Activated CD8-positive, alpha-beta memory T cell treated with anti-CD3 and anti-CD28 coated beads for 4 hours (primary cell): ENCODE measurements around the gene GPRIN1.

Experiments
- DNase-seq, 2 donors: peaks; one replicate each; pipeline ENCODE4 v3.0.0-alpha.2; 2020; ENCODE audit warnings: low read depth in 2 of 2

GPRIN1 gene

DNA sequence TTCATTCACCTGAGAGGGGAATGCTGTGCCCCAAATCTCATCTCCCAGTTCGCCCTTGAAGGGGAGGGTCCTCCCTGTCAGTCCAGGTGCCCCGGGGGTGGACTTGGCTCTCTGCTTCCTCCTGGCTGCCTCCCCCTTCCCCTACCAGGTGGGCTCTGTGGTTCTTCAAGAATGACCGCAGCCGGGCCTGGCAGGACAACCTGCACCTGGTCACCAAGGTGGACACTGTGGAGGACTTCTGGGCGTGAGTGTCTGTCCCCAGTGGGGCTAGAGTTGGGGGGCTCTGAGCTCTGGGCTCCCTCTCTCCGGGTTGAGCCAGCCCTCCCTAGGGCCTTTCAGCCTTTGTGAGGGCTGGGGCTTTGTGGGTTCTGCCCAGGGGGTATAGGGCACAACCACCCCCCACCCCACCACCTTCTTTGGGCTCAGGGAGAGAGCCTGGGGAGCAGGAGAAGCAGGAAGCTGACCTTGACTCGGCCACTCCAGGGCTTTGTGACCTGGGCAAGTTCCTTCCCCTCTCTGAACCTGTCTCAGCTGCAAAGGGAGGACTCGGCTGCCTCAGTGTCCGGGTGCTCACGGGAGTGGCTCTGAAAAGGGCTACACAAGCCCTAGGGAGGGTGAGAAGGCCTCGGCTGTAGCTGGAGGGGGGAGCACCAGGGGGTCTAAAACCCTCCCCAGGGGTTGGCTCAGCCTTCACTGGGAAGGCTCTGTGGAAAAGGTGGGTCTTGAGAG is 33.7 kb upstream of the GPRIN1 start:
- DNase-seq, result no peak

DNA sequence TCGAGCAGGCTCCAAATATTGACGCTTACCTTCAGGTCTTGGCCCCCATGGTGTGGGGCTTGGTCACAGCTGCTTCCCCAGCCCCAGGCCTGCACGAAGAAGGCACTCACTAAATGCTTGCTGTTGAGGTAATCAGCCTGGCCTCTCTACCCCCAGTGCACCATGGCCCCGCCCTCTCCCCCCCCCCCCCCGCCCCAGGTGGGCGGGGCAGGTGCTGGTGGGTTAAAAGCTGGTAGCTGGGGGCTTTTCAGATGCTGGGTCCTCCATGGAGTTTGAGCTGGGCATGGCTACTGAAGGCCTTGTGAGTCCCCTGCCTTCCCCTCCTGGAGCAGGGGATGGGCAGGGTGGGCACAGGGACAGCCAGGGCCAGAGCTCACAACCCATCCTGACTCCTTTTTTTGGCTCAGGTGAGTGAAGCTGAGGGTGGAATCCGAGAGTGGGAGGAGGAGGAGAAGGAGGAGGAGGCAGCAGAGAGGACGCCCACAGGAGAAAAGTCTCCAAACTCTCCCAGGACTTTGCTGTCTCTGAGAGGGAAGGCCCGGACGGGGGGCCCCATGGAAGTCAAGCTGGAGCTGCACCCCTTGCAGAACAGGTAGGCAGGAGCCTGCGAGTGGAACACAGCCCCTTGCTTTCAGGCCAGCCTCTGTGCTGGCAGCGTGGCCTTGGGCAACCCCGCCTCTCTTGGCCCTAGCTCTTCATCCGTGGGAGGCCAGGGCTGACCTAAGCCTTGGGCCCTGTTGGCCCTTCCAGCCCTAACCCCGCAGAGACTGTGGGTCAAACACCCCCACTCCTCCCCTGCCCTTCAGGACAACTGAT is 32.9 kb upstream of the GPRIN1 start:
- no peak for DNase-seq

DNA sequence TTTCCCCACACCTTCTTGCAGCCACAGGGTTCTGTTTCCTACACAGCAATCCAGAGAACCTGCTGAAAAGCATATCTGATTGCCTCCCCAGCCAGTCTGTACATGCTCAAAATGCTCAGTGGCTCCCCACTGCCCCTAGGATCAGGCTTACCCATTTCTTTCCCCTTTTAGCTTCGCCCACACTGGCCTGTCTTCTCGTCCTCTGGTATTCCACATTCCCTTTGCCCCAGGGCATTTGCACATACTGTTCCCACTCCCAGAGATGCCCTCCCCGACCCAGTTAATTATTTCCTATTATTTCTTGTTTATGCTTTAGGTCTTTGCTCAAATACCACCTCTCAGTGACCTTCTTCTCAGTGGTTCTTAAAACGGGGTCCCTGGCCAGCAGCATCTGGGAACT is 30.7 kb upstream of the GPRIN1 start:
- DNase-seq, result no peak

DNA sequence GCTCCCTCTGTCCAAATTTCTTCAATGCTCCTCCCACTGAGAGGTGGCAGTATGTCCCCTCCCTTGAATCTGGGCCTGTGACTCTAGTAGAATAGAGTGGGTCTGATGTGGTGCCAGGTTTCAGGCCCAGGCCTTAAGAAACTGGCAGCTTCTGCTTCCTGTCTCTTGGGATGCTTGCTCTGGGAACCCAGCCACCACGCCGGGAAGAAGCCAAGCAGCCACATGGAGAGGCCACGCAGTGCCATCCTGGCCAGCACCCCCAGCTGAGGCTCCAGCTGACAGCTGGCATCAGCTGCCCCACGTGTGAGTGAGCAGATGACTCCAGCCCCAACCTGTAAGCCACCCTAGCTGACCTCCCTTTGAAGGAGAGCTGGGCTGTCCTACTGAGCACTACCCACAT is 30.0 kb upstream of the GPRIN1 start:
- no peak for DNase-seq

DNA sequence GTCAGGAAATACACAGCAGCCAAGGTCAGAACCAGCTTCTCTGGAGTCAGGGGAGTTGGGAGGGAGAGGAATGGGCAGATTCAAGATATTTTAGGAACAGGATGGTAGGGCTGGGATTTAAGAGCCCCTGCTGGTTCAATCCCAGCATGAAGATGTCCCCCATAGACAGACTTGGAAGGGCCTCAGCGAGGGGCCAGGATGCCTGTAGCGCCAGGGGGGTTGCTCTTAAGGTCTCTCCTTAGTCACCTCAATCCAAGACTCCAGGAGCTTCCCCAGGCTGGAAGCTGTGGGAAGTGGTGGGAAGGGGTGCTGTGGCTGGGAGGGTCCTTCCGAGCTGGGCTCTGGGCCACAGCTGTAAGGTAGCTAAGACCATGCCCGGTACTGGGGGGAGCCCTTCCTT is 29.3 kb upstream of the GPRIN1 start:
- DNase-seq, result no peak

DNA sequence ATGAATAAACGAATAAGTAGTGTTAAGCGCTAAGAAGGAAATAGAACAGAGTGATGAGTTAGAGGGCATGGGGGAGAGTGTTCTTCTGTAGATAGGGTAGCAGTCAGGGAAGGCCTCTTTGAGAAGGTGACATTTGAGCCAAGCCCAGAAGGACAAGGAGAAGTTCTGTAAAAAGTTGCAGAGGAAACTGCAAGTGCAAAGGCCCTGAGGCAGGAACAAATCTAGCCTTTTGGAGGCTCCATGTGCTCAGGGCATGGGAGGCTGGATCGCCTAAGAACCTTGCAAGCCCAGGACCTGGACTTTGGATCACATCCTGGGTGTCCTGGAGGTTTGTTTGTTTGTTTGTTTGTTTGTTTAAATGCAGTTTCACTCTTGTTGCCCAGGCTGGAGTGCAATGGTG is 28.5 kb upstream of the GPRIN1 start:
- no peak for DNase-seq

DNA sequence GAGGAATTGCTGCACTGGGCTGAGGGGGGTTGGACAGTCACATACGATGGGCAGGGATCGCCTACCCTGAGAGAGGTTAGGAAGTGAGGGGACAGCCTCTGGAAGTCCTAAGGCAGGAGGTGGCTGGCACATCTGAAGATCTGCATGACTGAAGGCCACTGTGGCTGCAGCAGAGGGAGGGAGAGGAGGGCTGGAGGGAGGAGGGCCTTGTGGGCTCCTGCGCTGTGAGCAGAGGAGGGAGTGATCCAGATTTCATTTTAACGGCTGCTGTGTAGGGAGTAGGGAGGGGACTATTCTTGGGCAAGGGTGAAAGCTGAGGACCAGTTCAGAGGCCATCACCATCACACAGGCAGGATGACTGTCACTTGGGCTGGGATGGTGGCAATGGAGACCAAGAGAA is 27.6 kb upstream of the GPRIN1 start:
- no peak for DNase-seq

DNA sequence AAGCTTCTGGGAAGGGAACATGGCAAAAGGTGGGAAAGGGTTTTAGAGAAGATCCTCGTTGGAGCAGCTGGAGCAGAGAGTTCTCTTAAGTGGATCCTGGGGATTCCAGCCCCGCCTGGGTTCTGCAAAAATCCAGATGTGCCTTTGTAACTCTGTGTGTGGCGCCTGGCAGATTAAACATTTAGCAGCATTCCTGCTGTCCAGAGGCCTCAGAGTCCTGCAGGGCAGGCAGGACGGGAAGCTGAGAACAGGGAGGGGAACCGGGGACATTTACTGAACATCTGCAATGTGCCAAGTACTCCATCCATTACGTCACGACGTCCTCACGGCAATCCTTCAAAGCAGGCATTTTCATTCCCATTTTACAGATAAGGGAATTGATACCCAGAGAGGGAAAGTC is 26.5 kb upstream of the GPRIN1 start:
- no peak for DNase-seq

DNA sequence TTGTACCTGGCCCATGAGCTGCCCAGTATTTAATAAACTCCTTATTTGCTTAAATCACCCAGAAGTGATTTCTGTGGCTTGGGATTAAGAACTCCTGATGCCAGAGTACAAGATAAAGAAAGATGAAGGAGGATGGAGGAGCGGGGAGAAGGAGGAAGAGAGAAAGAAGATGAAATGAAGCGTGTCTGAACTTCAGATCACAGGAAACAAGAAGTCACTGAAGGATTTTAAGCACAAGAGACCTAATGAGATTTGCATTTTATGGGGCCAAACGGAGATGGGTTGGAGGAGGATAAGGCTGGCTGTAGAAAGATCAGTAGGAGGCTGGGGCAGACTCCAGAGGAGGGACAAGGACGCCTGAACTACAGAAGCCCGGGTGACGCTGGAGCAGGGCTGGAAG is 23.6 kb upstream of the GPRIN1 start:
- no peak for DNase-seq

DNA sequence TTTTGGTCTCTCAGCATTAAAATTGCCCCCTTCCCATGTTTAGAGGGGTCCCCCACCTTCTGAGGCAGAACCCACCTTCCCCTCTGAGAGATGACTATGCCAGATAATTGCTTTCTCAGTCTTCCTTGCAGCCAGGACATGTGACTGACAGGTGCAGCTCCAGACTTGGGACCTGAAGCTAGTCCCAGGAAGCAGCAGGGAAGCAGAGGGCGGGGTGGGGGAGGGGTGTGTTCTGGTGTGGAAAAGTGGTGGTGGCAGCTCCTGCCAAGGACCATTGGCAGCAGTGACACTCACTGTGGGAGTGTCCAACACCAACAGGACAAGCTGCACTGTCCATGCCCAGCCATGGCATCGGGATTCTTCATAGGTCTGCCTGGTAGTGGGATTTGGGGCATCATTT is 22.8 kb upstream of the GPRIN1 start:
- DNase-seq, result no peak

DNA sequence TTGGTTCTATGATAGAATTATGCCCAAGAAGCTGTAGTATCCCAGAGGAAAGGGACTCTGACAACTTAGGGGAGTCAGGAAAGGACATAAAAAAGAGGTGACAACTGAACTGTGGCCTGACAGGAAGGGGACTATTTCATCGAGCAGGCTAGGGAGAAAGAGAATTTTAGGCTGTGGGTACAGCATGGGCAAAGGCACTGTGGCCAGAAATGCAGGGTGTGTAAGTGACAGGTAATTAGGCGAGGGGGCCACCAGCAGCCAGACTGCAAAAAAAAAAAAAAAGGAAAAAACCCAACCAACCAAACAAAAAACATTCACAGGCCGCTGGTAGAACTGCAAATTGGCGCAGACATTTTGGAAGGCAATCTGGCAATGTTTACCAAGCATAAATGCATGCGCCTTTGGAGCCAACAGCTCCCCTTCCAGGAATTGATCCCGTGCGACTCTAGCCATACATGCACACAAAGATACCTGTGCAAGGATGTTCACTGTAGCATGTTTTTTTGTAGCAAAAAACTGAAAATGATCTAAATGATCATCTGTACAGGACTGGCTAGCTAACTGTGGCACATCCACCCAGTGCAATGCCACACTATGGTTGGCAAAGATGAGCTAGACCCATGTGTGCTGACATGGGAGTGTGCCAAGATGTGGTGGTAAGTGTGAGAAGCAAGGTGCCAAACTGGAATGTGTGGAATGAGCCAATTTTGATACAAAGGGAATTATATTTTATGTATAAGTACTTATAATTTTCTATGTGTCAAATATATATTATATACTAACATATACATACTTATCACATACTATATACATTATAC is 21.6 kb upstream of the GPRIN1 start:
- DNase-seq, result no peak

DNA sequence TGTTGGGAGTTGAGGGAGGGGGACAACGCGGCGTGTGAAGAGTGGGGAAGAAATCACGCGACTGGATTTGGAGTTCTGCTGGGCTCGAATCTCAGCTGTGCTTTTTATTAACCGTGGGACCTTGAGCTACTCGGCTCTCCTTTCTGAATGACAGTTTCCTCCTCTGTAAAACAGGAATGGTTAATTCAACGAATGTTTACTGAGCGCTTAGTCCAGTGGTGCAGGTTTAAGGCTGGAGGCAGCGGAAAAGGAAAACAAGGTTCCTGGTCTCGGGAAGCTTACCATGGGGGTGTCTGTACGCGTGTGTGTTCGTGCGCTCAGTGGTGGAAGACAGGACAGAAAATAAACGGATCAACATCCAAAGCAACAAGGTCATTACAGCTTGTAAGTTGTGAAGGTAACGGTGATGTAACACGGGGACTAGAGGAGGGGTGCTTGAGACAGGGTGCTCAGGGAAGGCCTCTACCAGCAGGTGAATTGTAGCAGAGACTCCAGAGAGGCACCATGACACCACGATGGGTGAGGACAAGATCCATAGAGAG is 20.8 kb upstream of the GPRIN1 start:
- DNase-seq, result no peak

DNA sequence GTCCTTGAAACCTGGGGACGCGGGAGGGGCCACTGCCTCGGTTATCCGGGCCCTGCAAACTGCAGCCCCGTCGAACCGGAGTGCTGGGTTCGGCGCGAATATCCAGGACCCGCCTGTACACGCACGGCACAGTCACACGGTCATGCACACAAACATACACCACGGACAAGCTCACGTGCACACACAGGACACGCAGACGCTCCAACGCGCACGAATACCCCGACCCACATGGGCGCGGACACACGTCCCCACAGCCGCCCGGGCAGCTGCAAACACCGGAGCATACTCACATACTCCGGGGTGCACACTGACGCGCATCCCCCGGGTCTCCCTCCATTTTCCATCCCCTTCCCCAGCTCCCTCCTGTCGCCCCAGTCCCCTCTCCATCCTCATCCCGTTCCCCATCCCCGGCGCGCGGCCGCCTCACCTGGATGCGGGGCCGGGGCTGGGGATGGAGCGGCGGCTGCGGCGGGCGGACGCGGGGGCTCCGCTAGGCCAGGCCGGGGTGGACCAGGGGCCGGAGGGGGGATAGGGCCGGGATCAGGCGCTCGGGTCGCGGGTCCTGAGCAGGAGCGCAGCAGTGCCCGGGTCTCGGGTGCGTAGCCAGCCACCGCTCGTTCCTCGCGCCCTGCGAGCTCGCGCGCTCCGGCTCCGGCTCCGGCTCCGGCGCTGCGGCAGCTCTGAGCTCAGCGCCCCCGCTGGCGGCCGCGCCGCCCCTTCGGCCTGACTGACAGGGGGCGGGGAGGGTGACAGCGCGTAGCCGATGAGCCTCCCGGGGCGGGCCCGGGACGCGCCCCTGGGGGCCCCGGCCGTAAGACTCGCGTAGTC is 20.1 kb upstream of the GPRIN1 start, which contains the start of the genes EIF4E1B and SNCB:
TSS of gene EIF4E1B (plus strand) at position 823 of the 828 bp plus-strand sequence. CDS start 12,113 bp downstream, outside the sequence.
TSS of gene SNCB (minus strand) at position 682 of the 828 bp plus-strand sequence. CDS start 880 bp downstream, outside the sequence.
- DNase-seq, result peak in 1 of 2 donors; percentile 24

DNA sequence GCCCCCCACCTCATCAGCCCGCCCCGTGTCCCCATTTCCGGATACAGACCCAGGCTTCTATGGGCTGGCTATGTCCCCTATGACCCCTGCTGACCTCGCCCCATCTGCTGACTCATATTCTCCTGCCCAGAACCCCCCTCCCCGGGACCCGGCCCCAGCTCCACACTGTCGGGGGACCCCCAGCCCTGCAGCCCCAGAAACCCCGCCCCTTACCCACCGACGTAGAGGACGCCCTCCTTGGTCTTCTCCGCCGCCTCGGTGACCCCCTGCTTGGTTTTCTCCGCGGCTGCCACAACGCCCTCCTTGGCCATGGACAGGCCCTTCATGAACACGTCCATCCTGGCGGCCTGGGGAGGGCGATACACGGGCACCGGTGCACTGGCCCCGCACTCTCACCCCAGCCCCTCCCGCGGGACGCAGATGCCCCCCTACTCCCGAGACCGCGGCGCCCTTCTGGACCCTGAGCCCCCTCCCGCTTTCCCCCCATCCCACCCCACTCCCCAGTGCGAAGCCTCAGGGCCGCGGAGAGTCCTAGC is 19.4 kb upstream of the GPRIN1 start:
- no peak for DNase-seq

DNA sequence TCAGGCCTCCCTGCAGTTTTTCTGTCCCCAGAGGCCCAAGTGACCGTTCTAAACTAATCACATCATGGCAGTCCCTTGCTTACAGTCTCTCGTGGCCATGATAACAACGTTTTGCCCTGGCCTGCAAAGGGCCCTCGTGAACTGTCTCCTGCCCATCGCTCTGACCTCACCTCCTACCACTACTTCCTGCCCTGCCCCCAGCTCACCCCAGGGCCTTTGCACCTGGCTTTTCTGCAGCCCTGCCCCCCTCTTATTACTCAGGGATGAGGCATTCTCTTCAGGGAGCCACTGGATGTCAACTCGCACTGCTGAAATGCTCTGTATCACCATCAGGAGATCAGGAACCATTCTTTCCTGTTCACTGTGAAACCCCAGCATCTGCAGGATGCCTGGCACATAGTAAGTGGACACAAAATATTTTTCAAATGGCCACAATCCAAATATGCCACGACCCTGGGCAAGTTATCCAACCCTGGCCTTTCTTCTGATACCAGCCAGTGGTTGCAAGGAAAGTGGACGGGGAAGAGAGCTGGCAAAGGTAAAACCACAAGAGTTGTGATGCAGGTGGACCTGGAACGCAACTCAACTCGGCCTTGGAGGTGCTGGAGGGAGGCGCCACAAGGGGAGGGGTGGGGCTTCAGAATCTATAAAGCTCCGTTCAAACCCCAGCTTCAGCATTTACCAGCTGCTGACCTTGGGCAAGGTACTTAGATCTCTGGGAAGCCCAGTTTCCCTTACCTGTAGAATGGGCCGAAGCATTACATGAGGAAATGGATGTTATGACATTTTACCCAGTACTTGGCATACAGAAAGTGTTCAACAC is 18.7 kb upstream of the GPRIN1 start:
- DNase-seq, result no peak

DNA sequence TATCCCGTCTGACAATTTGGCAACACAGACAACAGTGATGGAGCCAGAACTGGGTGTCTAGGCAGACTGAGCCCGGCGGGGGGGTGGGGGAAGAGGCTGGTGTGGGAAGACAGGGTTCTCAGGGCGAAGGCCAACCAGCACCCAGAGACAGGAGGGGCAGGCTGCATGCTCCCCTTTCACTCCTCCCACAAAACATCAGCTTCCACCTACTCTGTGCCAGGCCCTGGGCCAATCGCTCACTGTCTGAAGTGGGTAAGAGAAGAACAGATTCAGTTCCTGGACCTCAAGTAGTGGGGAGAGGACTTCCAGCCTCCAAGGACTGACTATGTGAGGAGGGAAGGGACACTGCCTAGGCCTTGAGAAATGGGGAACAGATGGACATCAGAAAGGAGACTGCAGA is 17.6 kb upstream of the GPRIN1 start:
- DNase-seq, result no peak

DNA sequence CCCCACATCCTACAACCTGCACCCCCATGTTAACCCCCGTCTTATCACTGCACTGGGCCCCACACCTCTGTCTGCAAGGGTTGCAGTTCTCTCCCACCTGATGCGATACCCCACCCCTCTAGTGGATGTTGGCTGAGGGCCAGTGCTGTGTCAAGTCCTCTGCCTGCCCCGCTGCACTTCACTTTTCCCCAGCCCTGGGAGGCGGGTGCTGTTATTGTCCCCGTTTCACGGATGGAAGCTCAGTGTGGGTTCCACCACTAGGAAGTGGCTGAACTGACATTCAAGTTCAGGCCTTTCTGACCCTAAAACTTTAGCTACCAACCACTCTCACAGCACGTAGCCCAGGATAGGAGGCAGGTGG is 16.9 kb upstream of the GPRIN1 start:
- no peak for DNase-seq

DNA sequence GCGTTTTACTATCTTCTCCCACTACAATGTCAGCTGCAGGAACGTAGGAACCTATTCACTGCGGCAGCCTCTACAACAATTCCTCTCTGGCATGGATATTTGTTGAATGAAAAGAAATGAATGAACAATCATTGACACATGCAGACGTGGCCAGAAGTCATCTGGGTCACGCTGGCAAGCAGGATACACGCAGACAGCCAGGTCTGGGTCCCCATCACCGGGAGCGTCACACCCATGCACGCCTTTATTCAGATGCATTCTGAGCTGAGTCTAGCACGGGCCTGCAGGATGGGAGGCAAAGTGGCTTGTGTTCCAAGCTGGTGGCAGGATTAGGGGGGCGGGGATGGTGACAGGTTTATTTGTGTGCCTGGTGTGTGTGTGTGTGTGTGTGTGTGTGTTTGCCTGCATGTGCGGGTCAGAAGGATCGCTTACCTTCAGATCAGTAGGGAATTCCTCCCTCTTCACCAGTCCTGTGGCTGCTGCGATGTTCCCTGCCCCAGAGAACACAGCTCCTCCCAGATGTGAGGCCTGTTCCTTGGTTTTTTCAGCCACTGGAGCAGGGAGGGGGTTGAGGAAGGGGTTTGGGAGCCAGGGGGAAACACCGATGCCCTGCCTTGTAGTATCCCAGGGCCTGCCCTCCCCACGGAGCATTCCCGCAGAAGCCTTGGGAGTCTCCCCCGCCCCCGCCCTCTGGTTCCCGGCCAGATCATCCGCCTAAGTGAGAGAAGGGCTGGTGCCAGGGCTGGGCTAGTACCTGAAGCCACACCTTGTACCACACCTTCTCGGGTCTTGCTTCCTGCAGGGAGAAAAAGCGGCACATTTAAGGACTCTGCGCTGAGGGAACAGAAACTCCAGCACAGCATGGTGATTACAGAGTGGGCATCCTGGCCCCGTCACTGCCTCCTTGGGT is 16.3 kb upstream of the GPRIN1 start:
- no peak for DNase-seq

DNA sequence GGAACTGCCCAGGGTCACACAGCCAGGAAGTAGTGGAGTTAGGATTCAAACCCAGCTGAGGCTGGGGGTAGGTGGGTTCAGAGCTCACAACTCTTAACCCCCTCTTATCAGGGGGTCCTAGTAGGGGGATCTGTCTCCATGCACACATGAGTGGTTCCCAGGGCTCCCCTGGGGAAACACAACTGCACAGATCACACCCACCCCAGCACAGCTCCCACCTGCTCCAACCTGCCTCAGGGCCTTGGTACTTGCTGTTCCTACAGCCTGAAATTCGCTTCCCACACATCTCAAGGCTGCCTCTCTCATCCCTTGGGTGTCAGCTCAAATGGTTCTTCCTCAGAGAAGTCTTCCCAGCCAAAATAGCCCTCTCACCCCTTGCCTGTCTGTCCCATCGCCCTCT is 15.6 kb upstream of the GPRIN1 start:
- DNase-seq, result no peak
